GM19035 (cell line): Measurements from ENCODE around the gene EID3.

Experiments used
- ATAC-seq: cut with Tn5 transposase; IDR thresholded peaks from one replicate; pipeline ENCODE4 v1.9.1; 2021; ENCODE audit not compliant: unreplicated experiment

EID3 gene

DNA sequence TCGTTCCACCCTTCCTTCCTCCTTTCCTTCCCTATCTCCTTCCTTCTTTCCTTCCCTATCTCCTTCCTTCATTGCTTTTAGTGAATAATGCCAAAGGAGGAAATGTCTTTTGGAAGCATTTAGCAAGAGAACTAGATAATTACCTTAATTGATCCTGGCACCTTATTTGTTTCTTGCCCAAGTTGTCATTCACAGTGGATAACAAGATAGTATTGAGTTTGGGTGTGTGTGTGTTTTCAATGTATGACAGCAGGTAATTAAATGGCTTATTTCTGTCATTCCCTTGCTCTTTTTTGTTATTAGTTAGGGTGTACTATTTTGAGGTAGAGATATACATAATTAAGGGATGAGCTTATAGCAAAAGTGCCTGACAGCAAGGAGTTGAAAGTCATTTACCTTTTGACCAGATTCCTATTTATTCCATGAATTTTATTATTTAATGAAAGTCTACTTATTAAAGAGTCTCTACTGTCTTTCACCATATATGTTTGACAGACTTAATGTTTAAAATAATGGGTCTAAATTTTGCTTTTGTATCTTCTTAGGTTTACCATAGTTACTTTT, 30.2 kb downstream of the EID3 start:
- no peak for ATAC-seq

GRCh38 chr12:104334581-104334980, 31.0 kb downstream of the EID3 start:
- no peak for ATAC-seq

- ATAC-seq, result no peak
These were observed 32.6 kb downstream of the EID3 start for GRCh38 chr12:104336115-104336514.

- ATAC-seq, result no peak
These were observed 33.6 kb downstream of the EID3 start for GRCh38 chr12:104337030-104337558.

DNA sequence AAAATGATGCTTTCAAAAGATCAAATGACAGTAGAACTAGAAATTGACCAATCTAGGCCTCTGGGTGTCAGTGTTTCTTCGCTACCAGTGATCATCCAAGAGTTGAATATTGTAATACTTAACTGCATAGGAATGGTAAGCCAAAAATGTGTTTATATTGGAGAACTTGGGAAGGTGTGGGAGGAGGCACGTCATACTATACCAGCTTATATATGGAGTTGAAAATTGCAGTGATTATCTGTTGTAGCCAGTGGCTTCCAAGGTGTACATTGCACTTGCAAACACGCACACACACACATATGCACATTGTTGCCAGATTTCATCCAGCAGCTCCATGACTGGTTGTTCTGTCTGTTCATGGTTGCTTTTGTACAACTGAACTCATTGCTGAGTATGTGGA, 36.1 kb downstream of the EID3 start:
- ATAC-seq, result no peak

- no peak for ATAC-seq
These were observed 36.6 kb downstream of the EID3 start for GRCh38 chr12:104340177-104340576.

- no peak for ATAC-seq
These were observed 37.5 kb downstream of the EID3 start for GRCh38 chr12:104340925-104341611.

DNA sequence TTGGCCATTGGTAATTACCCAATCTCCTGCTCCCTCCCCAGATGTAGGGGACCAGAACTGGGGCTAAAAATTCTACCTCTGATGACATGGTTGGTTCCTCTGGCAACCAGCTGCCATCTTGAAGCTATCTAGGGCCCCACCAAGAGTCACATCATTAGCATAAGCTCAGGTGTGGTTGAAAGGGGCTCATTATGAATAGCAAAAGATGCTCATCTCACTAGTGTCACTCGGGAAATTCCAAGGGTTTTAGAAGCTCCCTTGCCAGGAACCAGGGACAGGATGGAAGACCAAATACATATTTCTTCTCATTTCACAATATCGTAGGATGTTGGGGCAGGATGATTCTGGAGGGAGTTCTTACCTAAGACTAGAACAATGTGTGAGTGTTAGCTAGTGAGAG, 38.6 kb downstream of the EID3 start:
- ATAC-seq, result no peak

DNA sequence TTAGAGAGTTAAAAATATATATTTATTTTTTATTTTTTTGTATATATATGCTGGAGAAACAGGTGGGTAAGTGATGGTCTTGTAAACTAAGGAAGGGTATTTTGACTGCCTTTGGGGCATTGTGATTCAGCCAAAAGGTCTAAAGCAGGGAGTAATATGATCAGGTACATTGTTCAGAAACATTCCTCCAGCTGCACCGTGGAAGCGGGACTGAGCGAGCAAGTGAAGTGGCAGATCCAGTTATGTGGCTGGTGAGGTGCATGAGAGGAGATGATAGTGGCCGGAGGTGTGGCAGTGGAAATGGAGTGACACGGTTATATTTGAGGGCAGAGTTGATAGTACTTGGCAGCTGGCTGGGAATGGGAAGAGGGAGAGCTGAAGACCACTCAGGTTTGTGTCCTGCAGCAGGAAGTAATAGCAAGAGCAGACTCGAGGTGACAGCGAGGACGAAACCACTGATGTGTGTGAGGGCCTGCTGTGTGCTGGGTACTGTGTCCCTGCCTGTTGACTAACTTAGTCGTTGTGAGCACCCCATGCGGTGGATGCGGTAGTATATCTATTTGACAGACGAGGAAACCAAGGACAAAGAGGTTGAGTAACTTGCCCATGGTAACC, 39.2 kb downstream of the EID3 start:
- no peak for ATAC-seq

DNA sequence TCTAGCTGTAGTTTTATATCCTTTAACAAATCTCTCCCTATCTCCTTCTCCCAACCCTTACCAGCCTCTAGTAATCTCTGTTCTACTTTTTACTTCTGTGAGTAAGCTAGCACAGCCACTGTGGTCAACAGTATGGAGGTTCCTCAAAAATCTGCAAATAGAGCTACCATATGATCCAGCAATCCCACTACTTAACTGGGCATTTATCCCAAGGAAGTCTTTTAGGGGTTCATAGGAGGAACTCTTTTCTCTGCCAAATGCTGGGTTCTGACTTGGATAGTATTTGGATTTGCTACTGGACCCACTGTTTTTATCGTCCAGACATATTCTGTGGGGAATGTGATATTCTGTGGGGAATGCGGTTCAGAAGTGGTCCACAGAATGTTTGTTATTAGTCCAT, 41.1 kb downstream of the EID3 start:
- no peak for ATAC-seq

GRCh38 chr12:104345234-104346066, 41.9 kb downstream of the EID3 start:
- no peak for ATAC-seq

- ATAC-seq, result no peak
These were observed 44.0 kb downstream of the EID3 start for GRCh38 chr12:104347374-104348075.

DNA sequence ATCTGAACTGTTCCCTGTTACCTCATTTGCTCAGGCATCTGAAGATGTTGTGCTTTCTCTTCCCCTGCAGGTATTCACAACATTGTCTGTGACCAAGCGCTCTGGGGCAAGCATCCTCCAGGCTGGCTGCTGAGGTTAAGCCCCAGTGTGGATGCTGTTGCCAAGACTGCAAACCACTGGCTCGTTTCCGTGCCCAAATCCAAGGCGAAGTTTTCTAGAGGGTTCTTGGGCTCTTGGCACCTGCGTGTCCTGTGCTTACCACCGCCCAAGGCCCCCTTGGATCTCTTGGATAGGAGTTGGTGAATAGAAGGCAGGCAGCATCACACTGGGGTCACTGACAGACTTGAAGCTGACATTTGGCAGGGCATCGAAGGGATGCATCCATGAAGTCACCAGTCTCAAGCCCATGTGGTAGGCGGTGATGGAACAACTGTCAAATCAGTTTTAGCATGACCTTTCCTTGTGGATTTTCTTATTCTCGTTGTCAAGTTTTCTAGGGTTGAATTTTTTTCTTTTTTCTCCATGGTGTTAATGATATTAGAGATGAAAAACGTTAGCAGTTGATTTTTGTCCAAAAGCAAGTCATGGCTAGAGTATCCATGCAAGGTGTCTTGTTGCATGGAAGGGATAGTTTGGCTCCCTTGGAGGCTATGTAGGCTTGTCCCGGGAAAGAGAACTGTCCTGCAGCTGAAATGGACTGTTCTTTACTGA, 44.9 kb downstream of the EID3 start:
- no peak for ATAC-seq

- no peak for ATAC-seq
These were observed 45.5 kb downstream of the EID3 start for GRCh38 chr12:104348994-104349494.

- no peak for ATAC-seq
These were observed 46.9 kb downstream of the EID3 start for GRCh38 chr12:104350211-104351056.

DNA sequence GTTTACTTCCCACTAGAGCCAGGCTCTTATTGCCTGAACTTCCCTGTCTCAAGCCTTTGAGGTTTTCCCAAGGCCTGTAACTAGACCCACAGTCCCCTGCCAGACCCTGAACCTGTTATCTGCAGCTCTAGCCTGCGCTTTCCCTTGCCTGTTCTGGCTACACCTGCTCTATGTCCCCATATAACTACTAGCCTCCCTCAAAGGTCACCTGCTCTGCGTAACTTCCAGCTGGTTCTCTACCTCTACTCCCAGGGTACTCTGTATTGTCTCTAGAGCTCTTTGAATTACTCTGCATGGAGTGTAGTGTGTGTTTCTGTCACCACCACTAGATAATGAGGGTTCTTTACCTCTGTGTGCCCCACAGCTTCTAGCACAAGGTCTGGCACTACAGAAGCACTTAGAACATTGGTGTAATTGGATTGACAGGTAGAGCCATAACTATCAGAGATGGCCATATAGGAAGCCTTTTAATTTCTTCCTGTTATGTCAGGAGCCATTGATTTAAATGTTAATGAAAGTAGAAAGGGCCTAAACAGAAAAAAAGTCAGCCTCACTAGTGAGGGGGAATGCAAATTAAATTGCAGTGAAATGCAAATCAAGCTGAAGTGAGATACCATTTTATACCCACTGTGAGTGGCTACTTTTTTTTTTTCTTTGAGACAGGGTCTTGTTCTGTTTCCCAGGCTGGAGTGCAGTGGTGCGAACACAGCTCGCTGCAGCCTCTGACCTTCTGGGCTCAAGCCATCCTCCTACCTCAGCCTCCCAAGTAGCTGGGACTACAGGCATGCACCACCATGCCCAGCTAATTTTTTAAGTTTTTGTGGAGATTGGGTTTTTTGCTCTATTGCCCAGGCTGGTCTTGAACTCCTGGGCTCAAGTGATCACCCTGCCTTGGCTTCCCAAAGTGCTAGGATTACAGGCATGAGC, 47.8 kb downstream of the EID3 start:
- ATAC-seq, result no peak

DNA sequence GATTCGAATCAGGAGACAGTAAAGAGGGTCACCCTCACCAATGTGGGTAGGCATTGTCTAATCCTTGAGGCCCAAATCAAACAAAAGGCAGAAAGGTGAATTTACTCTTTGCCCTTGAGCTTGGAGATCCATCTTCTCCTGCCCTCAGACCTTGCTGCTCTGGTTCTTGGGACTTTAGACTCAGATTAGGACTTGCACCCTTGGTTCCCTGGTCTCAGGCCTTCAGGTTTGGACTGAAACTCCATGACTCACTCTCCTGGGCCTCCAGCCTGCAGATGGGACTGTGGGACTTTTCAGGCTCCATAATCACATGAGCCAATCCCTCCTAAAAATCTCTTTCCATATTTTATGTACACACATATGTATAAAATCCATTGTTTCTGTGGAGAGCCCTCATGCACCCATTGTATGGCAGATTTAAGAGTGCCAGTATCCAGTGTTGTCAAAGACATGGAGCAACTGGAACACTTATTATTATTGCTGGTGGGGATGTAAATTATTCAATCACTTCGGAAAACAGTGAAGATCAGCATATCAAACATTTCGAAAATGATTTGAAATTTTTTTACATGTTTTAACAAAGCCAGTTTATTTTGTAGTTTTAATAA, 48.7 kb downstream of the EID3 start:
- no peak for ATAC-seq
